ENCODE results near the gene ADCY1. TPM values are rescaled to one million over a fixed set of nuclear protein-coding genes. Genes with fewer than 3 reads are reported as not detected.

Gene ADCY1
- total RNA-seq, 4 donors from 2014 or later = under 0.01 to 4.3 (median 4.1) TPM; not detected in 1

DNA sequence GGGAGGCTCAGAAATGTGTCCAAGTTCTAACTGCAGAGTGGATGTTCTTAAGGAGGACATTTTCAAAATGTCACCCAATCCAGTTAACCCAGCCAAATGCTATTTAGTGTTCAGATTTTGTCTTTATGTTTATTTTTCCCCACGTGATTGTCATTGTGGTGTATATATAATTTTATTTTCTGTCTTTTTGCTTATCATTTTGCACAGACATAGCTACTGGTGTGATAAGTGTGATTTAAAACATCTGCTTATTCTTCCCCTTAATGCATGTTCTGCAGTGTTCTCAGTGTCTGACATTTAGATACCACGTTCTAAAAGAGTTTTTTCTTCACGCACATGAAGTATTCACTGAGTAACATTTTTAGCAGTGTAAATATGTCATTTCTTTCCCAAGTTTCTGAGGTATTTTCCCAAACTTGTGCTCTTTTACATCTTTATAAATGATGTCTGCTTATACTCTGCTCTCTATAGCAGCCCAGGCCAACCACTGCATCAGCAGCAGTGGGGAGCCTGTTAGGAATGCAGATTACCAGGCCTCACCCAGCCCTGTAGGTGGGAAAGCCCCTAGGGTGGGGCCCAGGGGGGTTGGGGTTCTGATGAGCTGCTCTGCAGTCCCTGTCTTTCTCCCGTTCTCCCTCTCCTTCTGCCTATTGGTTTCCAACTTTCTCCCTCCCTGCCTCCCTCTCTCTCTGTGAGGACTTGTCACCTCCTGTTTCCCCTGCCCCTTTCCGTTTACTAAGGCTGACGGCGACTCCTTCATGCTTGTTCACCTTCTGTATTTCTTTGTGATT lies 20.8 kb downstream of the ADCY1 start:
- Histone ChIP-seq H3K4me3 (no peak overlapping the region), H3K27ac (no peak overlapping the region), H3K27me3 (no peaks in the 10 kb centered on the region), H3K9me3 (no peaks in the 10 kb centered on the region), H3K36me3 (no peaks in the 10 kb centered on the region), H3K4me1 (no peaks in the 10 kb centered on the region)
- intact Hi-C loops (cut with DNase I; ENCODE audit: low total_unique reads) = no loop called here
- DNase-seq = no peak
- no peak for TF ChIP-seq CTCF (IDR thresholded peaks at IDR 0.05)
- no peak for TF ChIP-seq POLR2A (IDR thresholded peaks at IDR 0.05)

GRCh38 chr7:45595809-45596664 lies 21.9 kb downstream of the ADCY1 start:
- Histone ChIP-seq H3K27me3 (no peaks in the 10 kb centered on the region), H3K36me3 (no peaks in the 10 kb centered on the region), H3K9me3 (no peaks in the 10 kb centered on the region), H3K27ac (no peak overlapping the region), H3K4me1 (no peaks in the 10 kb centered on the region), H3K4me3 (no peak overlapping the region)
- intact Hi-C loops (cut with DNase I; ENCODE audit: low total_unique reads) = no loop called here
- DNase-seq = no peak
- TF ChIP-seq CTCF (IDR thresholded peaks at IDR 0.05) (no peak), POLR2A (IDR thresholded peaks at IDR 0.05) (no peak)

DNA sequence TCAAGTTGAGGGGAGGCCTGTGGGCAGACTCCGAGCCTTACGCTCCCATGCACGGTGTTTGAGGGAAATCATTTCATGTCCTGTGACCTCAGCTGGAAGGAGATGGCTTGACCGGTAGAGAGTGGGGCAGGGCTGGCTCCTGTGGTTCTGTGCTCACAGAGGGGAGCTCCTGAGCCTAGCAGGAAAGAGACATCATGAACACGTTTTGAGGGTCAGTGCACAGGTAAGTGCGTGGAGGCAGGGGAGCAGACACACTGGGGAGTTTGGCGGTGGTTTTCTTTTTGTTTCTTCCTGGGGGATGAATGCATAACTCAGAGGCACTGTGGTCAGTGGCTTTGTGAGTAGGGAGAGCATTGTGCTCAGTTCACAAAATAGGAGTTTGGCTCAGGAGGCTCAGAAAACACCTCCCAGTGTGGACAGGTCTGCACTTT lies 22.5 kb downstream of the ADCY1 start:
- intact Hi-C loops (cut with DNase I; ENCODE audit: low total_unique reads) = no loop called here
- no peak for DNase-seq

DNA sequence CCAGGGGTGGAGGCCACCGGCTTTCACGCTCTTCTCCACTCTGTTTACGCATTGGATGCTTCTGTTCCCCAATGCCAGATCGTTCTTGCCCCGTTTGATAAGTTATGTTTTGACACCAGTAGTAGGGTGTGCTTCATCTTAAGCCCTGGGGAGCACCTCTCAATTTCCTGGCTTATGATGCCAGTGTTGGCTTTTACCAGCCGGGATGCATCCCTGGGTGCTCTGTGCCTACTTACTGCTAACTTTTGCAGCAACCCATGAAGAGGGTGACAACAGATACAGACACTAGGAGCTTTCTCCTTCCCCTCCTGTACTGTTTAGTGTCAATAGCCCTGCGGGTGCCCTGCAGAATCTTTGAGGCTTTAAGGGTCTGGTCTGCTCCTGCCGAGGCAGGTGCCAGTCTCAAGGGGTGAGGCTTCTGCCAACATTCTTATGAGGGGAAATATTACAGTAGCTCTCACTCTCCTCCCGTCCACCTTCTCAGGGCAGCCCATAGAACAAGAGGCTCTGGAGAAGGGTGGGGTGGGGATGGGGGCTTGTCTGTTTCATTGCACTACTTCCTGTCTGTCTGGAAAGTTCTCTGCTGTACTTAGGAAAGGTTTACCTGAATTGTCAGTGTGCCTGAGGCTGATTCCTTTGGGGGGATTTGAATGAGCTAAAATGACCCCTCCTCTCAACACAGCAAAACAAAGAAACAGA lies 23.3 kb downstream of the ADCY1 start:
- TF ChIP-seq POLR2A (IDR thresholded peaks at IDR 0.05) (no peak), CTCF (IDR thresholded peaks at IDR 0.05) (no peak)
- Histone ChIP-seq H3K27me3 (no peaks in the 10 kb centered on the region), H3K4me3 (no peak overlapping the region), H3K4me1 (no peaks in the 10 kb centered on the region), H3K27ac (no peak overlapping the region), H3K9me3 (no peaks in the 10 kb centered on the region), H3K36me3 (no peaks in the 10 kb centered on the region)
- intact Hi-C loops (cut with DNase I; ENCODE audit: low total_unique reads) = no loop called here
- no peak for DNase-seq

More for the DNA sequence above, 22.5 kb downstream of the ADCY1 start:
- Histone ChIP-seq H3K27ac (no peak overlapping the region), H3K27me3 (no peaks in the 10 kb centered on the region), H3K4me1 (no peaks in the 10 kb centered on the region), H3K36me3 (no peaks in the 10 kb centered on the region), H3K9me3 (no peaks in the 10 kb centered on the region), H3K4me3 (no peak overlapping the region)
- TF ChIP-seq CTCF (IDR thresholded peaks at IDR 0.05) (no peak), POLR2A (IDR thresholded peaks at IDR 0.05) (no peak)

Measured in uterus (tissue), 4 donors.